H1 (cell line): Measurements from ENCODE around the gene SUPT4H1.

Source experiments
- BACH1 ChIP-seq: IDR thresholded peaks from 2 replicates; pipeline ENCODE4 v1.6.1; 2012; ENCODE audit warnings: low read length, improper control_type of control experiment
- CREB1 ChIP-seq: IDR thresholded peaks from 2 replicates; pipeline ENCODE4 v1.6.1; 2012; ENCODE audit warnings: inconsistent platforms
- CTBP2 ChIP-seq: IDR thresholded peaks from 2 replicates; pipeline ENCODE4 v1.7.0; 2011; ENCODE audit warnings: borderline replicate concordance, mild to moderate bottlenecking, moderate library complexity, mixed read lengths, low read length; ENCODE audit not compliant: insufficient read depth, insufficient read length
- EGR1 ChIP-seq: IDR thresholded peaks from 2 replicates; pipeline ENCODE4 v1.6.1; 2011; ENCODE audit warnings: low read depth, low read length, borderline replicate concordance
- EZH2 ChIP-seq: fragments of 200-600 bp; sonication (generic); IDR thresholded peaks from 2 replicates; pipeline ENCODE4 v1.7.1; 2012; ENCODE audit warnings: low read depth, mild to moderate bottlenecking, moderate library complexity, low read length, inconsistent platforms; ENCODE audit not compliant: severe bottlenecking
- HDAC2 ChIP-seq, 2 experiments: fragments of 300-600 bp in 1 of 2; sonication (generic) in 1 of 2; IDR thresholded peaks; 2 replicates each; pipeline ENCODE4 v1.6.1; 2011 to 2012; ENCODE audit warnings: low read depth in 2 of 2, low read length in 2 of 2, mild to moderate bottlenecking in 2 of 2, moderate library complexity in 2 of 2, borderline replicate concordance in 1 of 2, inconsistent platforms in 1 of 2
- JUND ChIP-seq: IDR thresholded peaks from 2 replicates; pipeline ENCODE4 v1.6.1; 2011; ENCODE audit warnings: mild to moderate bottlenecking, improper control_type of control experiment, low read length
- MAX ChIP-seq: IDR thresholded peaks from 2 replicates; pipeline ENCODE4 v1.6.1; 2012; ENCODE audit warnings: inconsistent platforms
- POLR2A ChIP-seq, 2 experiments: IDR thresholded peaks; 1 replicate in 1 of 2; 2 replicates in 1 of 2; pipeline ENCODE4 v1.6.1; 2011; ENCODE audit warnings: low read depth in 2 of 2, low read length in 2 of 2, mild to moderate bottlenecking in 2 of 2; ENCODE audit errors: control extremely low read depth in 1 of 2
- POLR2AphosphoS5 ChIP-seq: IDR thresholded peaks from 2 replicates; pipeline ENCODE4 v1.6.1; 2011; ENCODE audit warnings: low read depth, low read length
- RAD21 ChIP-seq, 2 experiments: IDR thresholded peaks in 1 of 2; conservative IDR thresholded peaks in 1 of 2; 2 replicates each; pipeline ENCODE4 v1.6.1; 2011; ENCODE audit warnings: low read depth in 2 of 2, low read length in 2 of 2, improper control_type of control experiment in 1 of 2, inconsistent platforms in 1 of 2, mild to moderate bottlenecking in 1 of 2, moderate library complexity in 1 of 2
- TAF1 ChIP-seq: IDR thresholded peaks from 2 replicates; pipeline ENCODE4 v1.6.1; 2011; ENCODE audit warnings: mild to moderate bottlenecking, low read depth, low read length

DNA sequence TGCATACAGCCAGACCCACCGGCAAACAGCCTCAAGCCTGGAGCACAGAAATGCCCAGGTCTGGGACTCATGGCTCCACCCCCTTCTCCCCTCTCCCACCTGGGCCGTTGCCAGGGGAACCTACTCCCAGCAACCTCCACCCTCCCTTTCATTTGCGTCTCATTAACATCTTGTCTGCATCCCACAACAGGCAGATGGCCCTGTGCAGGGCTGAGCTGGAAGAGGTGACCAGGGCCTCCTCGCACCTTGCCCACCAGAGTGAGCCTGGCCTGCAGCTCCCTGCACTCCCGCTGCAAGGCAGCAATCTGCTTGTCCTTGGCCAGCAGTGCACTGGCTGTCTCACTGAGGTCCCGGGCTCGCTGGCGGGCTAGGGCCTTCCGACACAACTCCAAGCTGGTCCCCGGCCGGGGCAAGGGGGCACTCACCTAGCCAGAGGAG lies 26.7 kb downstream of the SUPT4H1 start:
- no peak for TF ChIP-seq CREB1
- no peak for TF ChIP-seq MAX
- TF ChIP-seq POLR2A (IDR thresholded peaks at IDR 0.05; ENCODE audit: control extremely low read depth in 1 of 2, low read depth in 2 of 2, low read length in 2 of 2), result no peak
- no peak for TF ChIP-seq BACH1
- TF ChIP-seq EZH2, result no peak
- TF ChIP-seq RAD21 (IDR thresholded peaks at IDR 0.05 in 1 of 2, conservative IDR thresholded peaks at IDR 0.05 in 1 of 2; ENCODE audit: low read depth in 2 of 2, low read length in 2 of 2), result no peak
- TF ChIP-seq CTBP2, result no peak
- TF ChIP-seq HDAC2 (IDR thresholded peaks at IDR 0.05; ENCODE audit: borderline replicate concordance in 1 of 2, low read depth in 2 of 2, low read length in 2 of 2), result no peak
- TF ChIP-seq EGR1, result no peak
- TF ChIP-seq JUND, result no peak
- TF ChIP-seq TAF1, result no peak
- no peak for TF ChIP-seq POLR2AphosphoS5
